Hippocampal formation (tissue), 2 donors: Measurements from ENCODE around the gene GNAT1.
"Not testable (repeated sequence)": the region's sequence is repeated elsewhere in the genome, so short reads cannot be mapped to it uniquely, and the experiment has no call there.

ENCODE experiments used
- DNase-seq, 2 donors: peaks; one replicate each; lab custom pipeline; 2025; lab: John Stamatoyannopoulos, UW

GNAT1 gene

DNA sequence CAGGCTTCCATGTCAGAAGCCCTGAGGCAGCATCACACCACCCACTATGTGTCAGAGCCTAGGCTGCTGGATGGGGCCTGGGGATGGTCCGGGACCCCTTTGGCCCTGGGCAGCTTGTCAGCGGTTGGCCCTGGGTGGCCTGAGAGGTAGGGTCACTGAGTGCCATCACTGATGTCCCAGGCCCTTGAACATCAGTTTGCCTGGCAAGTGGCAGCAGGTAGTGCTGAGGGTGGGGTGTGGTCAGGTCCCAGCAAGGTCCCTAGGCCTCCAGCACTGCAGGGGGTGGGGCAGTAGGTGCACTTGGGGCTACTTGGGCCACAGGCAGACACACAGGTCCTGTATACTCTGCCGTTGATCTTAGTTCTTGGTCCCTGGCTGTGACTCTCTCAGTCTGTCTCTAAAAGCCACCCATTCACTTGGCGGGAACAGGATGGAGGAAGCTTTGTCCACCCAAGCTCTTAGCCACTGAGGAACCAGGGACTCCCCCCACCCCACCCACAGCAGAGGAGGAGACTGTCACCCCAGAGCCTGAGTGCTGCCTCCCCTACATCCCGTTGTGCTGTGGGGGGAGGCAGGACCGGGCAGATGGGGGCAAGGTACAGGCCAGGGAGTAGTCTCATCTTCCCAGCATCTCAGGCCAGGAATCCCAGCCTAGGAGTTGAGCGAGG lies 50.4 kb downstream of the GNAT1 start:
- DNase-seq: no peak

DNA sequence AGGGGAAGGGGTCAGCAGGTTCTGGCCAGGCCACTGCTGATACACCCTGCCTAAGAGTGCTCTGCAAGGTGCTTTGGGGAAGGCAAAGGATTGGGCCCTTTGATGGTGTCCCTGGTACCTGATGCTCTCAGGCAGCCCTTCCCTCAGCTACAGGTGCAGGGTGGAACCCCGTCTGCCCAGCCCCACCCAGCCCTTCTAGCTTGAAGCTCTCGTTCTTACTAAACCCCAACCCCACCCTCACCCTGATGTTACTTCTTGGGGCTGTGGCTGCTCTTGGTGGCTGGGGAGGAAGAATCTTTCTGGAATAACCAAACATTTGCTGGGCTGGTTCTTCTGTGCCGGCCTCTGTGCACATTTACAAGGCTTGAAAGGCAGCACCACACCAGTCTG lies 51.0 kb downstream of the GNAT1 start:
- no peak for DNase-seq

DNA sequence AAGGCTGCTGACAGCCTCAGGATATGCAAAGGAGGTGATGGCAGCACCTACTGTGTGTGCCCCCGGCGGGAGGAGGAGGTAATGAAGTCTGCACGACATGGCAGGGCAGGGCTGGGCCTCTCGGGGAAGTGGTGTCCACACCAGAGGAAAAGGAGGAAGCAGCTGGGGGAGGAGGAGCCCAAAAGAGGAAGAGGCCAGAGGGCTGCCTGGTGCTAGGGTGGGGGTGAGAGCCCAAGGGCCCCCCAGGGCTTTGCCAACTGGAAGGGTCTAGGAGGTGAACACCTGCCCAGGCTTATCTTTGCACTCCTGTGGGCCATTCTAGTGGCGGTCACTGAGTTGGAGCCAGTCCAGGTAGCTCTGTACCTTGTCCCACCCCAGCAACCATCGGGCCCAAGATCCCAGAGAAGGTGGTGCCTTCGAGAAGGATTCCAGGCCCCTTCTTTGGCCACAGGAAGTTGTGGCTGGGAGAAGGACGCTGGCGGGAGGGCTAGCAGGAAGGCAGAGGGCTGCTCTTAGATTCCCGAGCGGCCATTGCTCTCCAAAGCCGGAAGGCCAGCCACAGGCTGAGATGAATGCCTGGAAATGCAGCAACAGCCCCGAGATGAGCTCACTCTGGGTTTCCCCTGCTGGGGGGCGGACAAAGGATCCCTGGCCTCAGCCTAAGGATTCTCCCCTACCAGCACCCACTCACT lies 51.6 kb downstream of the GNAT1 start:
- peak in 1 of 2 donors; percentile 58 for DNase-seq

DNA sequence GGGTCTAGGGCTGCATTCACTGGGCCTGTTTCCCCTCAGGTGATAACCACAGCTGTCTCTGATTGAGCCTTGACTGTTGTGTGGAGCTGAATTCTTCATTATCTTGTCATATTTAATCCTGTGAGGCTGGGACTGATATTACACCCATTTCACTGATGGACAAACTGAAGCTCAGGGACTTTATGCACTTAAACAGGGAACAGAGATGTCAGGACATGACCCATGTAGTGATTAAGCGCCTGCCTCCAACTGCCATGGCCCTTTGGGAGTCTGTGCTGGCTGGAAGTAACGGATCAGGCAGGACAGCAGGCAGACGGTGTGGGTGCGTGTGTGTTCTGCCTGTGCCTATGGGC lies 52.1 kb downstream of the GNAT1 start:
- no peak for DNase-seq

DNA sequence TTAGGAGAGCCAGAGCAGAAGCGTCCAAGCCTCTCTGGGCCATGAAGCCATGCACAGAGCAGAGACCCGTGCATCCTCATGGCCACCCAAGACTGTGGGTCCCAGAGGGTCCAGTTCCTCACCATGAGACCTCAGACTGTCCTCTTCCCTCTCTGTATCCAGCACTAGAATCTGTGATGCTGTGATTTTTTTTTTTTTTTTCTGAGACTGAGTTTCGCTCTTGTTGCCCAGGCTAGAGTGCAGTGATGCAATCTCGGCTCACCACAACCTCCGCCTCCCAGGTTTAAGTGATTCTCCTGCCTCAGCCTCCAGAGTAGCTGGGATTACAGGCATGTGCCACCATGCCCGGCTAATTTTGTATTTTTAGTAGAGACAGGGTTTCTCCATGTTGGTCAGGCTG lies 53.4 kb downstream of the GNAT1 start:
- DNase-seq: not testable (repeated sequence)

DNA sequence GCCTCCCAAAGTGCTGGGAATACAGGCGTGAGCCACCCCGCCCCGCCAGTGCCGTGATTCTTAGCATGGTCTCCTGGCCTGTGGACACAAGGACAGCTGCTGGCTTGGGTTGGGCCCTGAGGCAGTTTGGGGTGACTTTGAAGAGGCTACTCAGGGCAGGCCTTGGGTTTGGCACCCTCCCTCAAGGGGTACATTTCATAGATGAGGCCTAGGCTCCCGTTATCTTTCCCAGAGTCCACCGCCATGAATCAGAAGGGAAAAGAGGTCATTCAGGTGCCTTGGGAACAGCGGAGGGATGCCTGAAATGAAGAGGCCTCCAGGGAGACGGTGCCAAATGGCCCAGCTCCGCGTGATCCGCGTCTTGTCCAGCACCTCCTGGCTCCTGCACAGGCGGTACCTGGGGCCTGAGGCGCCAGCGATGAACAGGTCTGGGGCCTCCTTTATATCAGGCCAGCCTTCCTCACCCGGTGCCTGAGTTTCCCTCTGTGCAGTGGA lies 53.9 kb downstream of the GNAT1 start:
- no peak for DNase-seq

DNA sequence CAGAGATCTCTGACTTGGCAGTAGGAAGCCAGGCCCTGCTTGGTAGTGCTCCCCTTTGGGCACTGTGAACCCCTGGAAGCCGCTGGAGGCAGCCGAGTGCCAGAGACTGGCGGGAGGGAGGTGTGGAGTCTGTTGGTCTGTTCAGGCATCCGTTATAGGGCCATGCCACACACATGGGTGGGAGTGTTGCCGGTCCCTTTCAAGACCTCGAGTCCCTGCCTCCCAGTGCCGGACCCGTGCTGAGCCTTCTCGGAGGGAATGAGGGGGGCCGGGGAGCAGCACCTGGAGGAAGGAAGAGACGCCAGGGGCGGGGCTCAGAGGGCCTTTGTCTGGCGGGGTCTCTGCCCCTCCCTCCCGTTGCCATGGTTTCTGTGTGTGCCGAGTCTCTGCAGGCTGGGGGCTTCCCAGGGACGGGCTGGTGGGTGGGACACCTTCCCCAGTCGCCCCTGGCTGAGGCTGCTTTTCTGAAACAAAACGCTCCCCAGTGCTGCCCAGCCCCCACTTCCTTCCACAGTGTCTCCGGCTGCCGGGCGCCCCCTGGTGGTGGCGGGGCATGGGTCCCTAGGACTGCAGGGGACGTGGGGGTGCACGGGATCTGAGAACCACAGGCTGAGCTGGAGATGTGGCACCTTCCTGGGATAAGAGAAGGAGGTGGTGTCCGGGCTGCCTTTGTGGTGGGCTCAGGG lies 54.6 kb downstream of the GNAT1 start:
- DNase-seq: peak; percentile 61 to 77

DNA sequence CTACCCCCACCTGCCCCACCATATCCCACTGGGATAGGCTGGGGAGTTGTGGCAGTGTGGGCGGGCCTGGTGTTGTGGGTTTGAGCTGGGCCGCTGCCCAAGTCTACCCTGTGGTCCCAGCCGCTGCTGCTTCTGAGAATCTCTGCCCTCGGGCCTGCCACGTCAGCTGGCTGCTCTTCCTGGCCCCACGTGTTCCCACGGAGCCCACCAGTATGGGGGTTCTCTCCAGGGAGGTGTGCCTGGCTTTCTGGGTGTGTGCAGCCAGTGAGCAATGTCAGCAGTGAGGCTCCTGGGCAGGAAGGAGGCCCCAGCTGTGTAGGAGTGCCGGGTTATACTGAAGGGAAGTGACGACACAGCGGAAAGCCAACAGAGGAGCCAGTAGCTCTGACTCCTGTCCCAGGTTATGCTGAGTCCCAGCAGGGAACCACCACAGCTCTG lies 55.1 kb downstream of the GNAT1 start:
- no peak for DNase-seq
